DMS114 treated with DMSO at 0.1 percent for 48 hours (cell line): Measurements from ENCODE around the gene ZFP3.
"Not testable (repeated sequence)": the region's sequence is repeated elsewhere in the genome, so short reads cannot be mapped to it uniquely, and the experiment has no call there.

Experiments used
- DNase-seq: peaks from one replicate; lab custom pipeline; 2025; ENCODE audit not compliant: unreplicated experiment; lab: John Stamatoyannopoulos, UW

The ZFP3 gene

GRCh38 chr17:5077275-5077674, 992 bp upstream of the ZFP3 start:
- not testable (repeated sequence) for DNase-seq

- no peak for DNase-seq
Observed at GRCh38 chr17:5077781-5078105, 524 bp upstream of the ZFP3 start.

- DNase-seq, result no peak
Observed at GRCh38 chr17:5080591-5080990, 2.3 kb downstream of the ZFP3 start.

GRCh38 chr17:5092218-5093010, 14.1 kb downstream of the ZFP3 start:
- no peak for DNase-seq

GRCh38 chr17:5096731-5097100, 18.4 kb downstream of the ZFP3 start:
- no peak for DNase-seq

- DNase-seq, result no peak
Observed at GRCh38 chr17:5097101-5097834, 19.0 kb downstream of the ZFP3 start.

- DNase-seq, result no peak
Observed at GRCh38 chr17:5099271-5099670, 21.0 kb downstream of the ZFP3 start.

- no peak for DNase-seq
Observed at GRCh38 chr17:5100832-5101231, 22.6 kb downstream of the ZFP3 start.

GRCh38 chr17:5110816-5111215, 32.5 kb downstream of the ZFP3 start:
- no peak for DNase-seq

- DNase-seq, result peak; percentile 85
Observed at GRCh38 chr17:5111402-5112204, 33.3 kb downstream of the ZFP3 start, which contains the start of gene ZNF232. ZNF232 (minus strand) TSS chr17:5111878; CDS start chr17:5111822, 56 bp downstream.

- no peak for DNase-seq
Observed at GRCh38 chr17:5115673-5116651, 37.7 kb downstream of the ZFP3 start, which contains the start of gene USP6. USP6 (plus strand) TSS chr17:5116032; CDS start chr17:5130368, 14,336 bp downstream.

GRCh38 chr17:5118219-5118618, 40.0 kb downstream of the ZFP3 start:
- DNase-seq, result no peak

GRCh38 chr17:5120036-5120435, 41.8 kb downstream of the ZFP3 start:
- no peak for DNase-seq

- not testable (repeated sequence) for DNase-seq
Observed at GRCh38 chr17:5120436-5121185, 42.3 kb downstream of the ZFP3 start.

- no peak for DNase-seq
Observed at GRCh38 chr17:5121186-5121841, 43.0 kb downstream of the ZFP3 start.

GRCh38 chr17:5122056-5122455, 43.8 kb downstream of the ZFP3 start:
- not testable (repeated sequence) for DNase-seq

GRCh38 chr17:5122586-5123342, 44.5 kb downstream of the ZFP3 start:
- no peak for DNase-seq

- DNase-seq, result no peak
Observed at GRCh38 chr17:5123343-5124124, 45.3 kb downstream of the ZFP3 start.
